Measurements from ENCODE around the gene PHF11. TPM values are rescaled to one million over a fixed set of nuclear protein-coding genes. Genes with fewer than 3 reads are reported as not detected.

The PHF11 gene
- total and polyA plus RNA-seq, 2 of the 13 experiments (the other 11 are each of a cell fraction or from before 2014, with no cell fraction given): 15.8 to 22.0 TPM

DNA sequence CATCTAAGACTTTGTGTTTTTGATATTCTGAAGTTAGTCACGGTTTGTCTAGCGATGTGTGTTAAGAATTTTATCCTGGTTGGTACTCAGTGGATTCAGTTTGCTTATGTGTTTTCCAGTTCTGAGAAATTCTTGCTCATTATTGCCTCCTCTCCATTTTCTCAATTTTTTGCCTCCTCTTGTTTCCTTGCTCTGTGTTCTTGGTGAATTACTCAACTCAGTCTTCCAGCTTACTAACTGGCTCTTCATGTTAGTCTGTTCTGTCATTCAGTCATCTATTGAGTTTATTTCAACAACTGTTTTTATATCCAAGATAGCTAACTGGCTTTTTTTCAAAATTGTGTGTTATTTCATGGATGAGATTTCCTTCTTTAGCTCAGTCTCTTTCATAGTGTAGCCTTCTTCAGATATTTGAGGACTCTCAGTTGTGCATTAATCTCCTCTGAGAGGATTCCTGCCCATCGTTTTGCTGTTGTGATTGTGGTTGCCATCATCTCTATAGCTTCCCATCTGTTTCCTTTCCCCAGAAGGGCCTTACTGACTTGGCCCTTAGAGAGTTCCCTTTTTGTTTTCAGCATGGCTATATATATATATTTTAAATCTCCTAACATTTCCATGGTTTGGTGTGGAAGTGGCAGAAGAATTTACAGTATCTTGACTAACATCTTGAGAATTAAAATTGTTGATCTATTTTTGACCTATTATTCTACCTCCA is 45.5 kb upstream of the PHF11 start:
- TF ChIP-seq KDM4B (CRISPR knock-in tag; IDR thresholded peaks at IDR 0.05) (no peak), KMT2A (CRISPR knock-in tag; IDR thresholded peaks at IDR 0.05) (no peak)
- TF ChIP-seq, protein P1, sequence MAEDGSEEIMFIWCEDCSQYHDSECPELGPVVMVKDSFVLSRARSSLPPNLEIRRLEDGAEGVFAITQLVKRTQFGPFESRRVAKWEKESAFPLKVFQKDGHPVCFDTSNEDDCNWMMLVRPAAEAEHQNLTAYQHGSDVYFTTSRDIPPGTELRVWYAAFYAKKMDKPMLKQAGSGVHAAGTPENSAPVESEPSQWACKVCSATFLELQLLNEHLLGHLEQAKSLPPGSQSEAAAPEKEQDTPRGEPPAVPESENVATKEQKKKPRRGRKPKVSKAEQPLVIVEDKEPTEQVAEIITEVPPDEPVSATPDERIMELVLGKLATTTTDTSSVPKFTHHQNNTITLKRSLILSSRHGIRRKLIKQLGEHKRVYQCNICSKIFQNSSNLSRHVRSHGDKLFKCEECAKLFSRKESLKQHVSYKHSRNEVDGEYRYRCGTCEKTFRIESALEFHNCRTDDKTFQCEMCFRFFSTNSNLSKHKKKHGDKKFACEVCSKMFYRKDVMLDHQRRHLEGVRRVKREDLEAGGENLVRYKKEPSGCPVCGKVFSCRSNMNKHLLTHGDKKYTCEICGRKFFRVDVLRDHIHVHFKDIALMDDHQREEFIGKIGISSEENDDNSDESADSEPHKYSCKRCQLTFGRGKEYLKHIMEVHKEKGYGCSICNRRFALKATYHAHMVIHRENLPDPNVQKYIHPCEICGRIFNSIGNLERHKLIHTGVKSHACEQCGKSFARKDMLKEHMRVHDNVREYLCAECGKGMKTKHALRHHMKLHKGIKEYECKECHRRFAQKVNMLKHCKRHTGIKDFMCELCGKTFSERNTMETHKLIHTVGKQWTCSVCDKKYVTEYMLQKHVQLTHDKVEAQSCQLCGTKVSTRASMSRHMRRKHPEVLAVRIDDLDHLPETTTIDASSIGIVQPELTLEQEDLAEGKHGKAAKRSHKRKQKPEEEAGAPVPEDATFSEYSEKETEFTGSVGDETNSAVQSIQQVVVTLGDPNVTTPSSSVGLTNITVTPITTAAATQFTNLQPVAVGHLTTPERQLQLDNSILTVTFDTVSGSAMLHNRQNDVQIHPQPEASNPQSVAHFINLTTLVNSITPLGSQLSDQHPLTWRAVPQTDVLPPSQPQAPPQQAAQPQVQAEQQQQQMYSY (CRISPR knock-in tag; IDR thresholded peaks at IDR 0.05): no peak
- DNase-seq (ENCODE audit: low spot score) (no peak), FAIRE-seq (no peak), ATAC-seq (no peak)
- Histone ChIP-seq H2AFZ (ENCODE audit: low read length) (no peak overlapping the region), H3K27me3 (ENCODE audit: control insufficient read depth in 1 of 2, insufficient read depth in 2 of 2, low read length in 2 of 2) (no peaks in the 10 kb centered on the region), H3K9ac (ENCODE audit: insufficient read depth, low read depth, low read length) (no peak overlapping the region), H4K20me1 (ENCODE audit: insufficient read depth, low read length) (no peaks in the 10 kb centered on the region), H3K36me3 (replicated peaks in 1 of 2; ENCODE audit: control insufficient read depth in 1 of 2, insufficient read depth in 2 of 2, low read length in 2 of 2) (0 out of 5 replicates have a peak, but pooled peaks cover 0 to 2% of the 10 kb centered on the region in 2 experiments), H3K4me3 (replicated peaks in 1 of 3; ENCODE audit: insufficient read depth in 1 of 3, low read depth in 2 of 3, low read length in 3 of 3) (no peak overlapping the region), H3K79me2 (ENCODE audit: insufficient read depth, low read length) (peaks cover 42% of the 10 kb centered on the region), H3K27ac (ENCODE audit: extremely low read length, insufficient read depth, low read length) (no peak overlapping the region), H3K4me1 (ENCODE audit: insufficient read depth, low read length) (peaks cover 36% of the 10 kb centered on the region), H3K4me2 (ENCODE audit: low read depth, low read length) (no peak overlapping the region), H3K9me3 (ENCODE audit: low read length) (no peaks in the 10 kb centered on the region)
- WGBS (ENCODE audit: low lambda C conversion rate): 96% methylated on average over 3 of the region's 3 CpGs
- BruUV-seq (replicated peaks): no TSS peak
- POLR2A ChIA-PET: interaction anchor here (1.0 kb wide), 1 partner anchor 16 kb away, joined by 4 read pairs; no protein-coding TSS in a partner anchor
- intact Hi-C loops (cut with micrococcal nuclease; ENCODE audit: unreplicated experiment): loop anchor here (5.0 kb wide), 1 partner anchor 47 kb away; the partner anchor contains the start of gene PHF11
- in situ Hi-C loops (cut with HindIII; ENCODE audit: extremely low pct_ligation_motif_present, low pct_unique_long_range_greater_than_20kb): no loop called here
- CTCF ChIA-PET (ENCODE audit: low intra/inter-chr PET ratio, low total read pairs): no interaction called here

Data from HepG2 (cell line).